Adrenal gland (tissue), 12 donors: ENCODE results near the gene IL25. TPM values are rescaled to one million over a fixed set of nuclear protein-coding genes. Genes with fewer than 3 reads are reported as not detected.
"Not testable (repeated sequence)": the region's sequence is repeated elsewhere in the genome, so short reads cannot be mapped to it uniquely, and the experiment has no call there.

Experiments
- DNase-seq, 7 donors: peaks; one replicate each; pipeline ENCODE4 v3.0.0-alpha.2; 2019 to 2020
- H3K27ac ChIP-seq, 5 donors: fragments of 200-600 bp; sonication (generic) in 4 of 5; 1 replicate in 3 of 5; 2 replicates in 2 of 5; pipeline versions ENCODE4 v1.5.1 to v1.8.0; 2016 to 2020; ENCODE audit warnings: mild to moderate bottlenecking in 1 of 5
- H3K27me3 ChIP-seq: fragments of 200-600 bp; 2 replicates; pipeline ENCODE4 v1.8.0; 2021
- H3K36me3 ChIP-seq, 2 donors: fragments of 200-600 bp; replicated peaks in 1 of 2; 1 replicate in 1 of 2; 2 replicates in 1 of 2; pipeline versions ENCODE4 v1.5.1 to v1.8.0; 2018 to 2022
- H3K4me1 ChIP-seq, 2 donors: fragments of 200-600 bp; replicated peaks in 1 of 2; 1 replicate in 1 of 2; 2 replicates in 1 of 2; pipeline versions ENCODE4 v1.5.1 to v1.8.0; 2018 to 2021
- H3K4me3 ChIP-seq, 4 donors: fragments of 200-600 bp; sonication (generic) in 3 of 4; one replicate each; pipeline ENCODE4 v1.5.1; 2016 to 2018
- H3K9me3 ChIP-seq, 3 donors: fragments of 200-600 bp; sonication (generic) in 1 of 3; replicated peaks in 1 of 3; 1 replicate in 2 of 3; 2 replicates in 1 of 3; pipeline versions ENCODE4 v1.5.1 to v1.8.0; 2016 to 2021
- POLR2A ChIP-seq, 2 donors: fragments of 450-650 bp; IDR thresholded peaks; one replicate each; pipeline ENCODE4 v1.6.1; 2017; ENCODE audit warnings: antibody characterized with exemption in 2 of 2, mild to moderate bottlenecking in 2 of 2, moderate library complexity in 1 of 2
- WGBS, 4 donors: extraction: QIAGEN DNeasy Blood & Tissue Kit in 2 of 4; methylation state at CpG; one replicate each; pipeline versions ENCODE4 v1.1.5 to v1.1.7; 2013 to 2017; 5-methylcytosine and 5-hydroxymethylcytosine counted together
- intact Hi-C, 2 donors: fragments of 100-400 bp; cut with DNase I; formaldehyde crosslinking; loops; one replicate each; pipeline versions ENCODE4 v1.14.1 to v1.15.0; 2022 to 2023
- polyA plus RNA-seq, 3 donors: library from polyadenylated mRNA; stranded (reverse); fragments of 200-250 nt in 2 of 3; fragments of 350-450 nt in 1 of 3; fragmentation: Illumina TruSeq in 1 of 3; extraction: RNeasy Lipid Tissue Mini Kit (QIAGEN cat#74804) in 1 of 3; gene quantifications; one replicate each; pipeline ENCODE4 v1.2.3, GENCODE V29; 2013 to 2014
- total RNA-seq, 9 donors: library from RNA; depleted of rRNA in 4 of 9; stranded (reverse); fragments of >200 nt in 4 of 9; fragments of 120-200 nt in 1 of 9; fragmentation: NEBNext Ultra II Directional in 1 of 9; extraction: Animal tissue kit (Norgen Biotek cat#: 25700) in 1 of 9; gene quantifications; one replicate each; pipeline versions ENCODE4 v1.1.0 to v1.2.4, GENCODE V29; 2013 to 2023
- TF ChIP-seq, protein P1 (sequence below), 6 experiments: fragments of 450-650 bp in 4 of 6; fragments of 200-600 bp in 2 of 6; sonication (generic) in 1 of 6; IDR thresholded peaks; 1 replicate in 5 of 6; 2 replicates in 1 of 6; pipeline versions ENCODE4 v1.5.1 to v1.8.0; 2016 to 2021; ENCODE audit warnings: antibody characterized with exemption in 6 of 6, mild to moderate bottlenecking in 2 of 6, moderate library complexity in 1 of 6
- donor health status: healthy with polysubstance abuse.
- donor health status: Bipolar disorder and iron deficiency.
- donor health status: DM: yes; HTN: yes; CAD: no.
- donor health status: DM: no; HTN: no; CAD: no.
- donor health status: DM: no; HTN: no; CAD: no.
- donor health status: DM: yes; HTN: yes; CAD: no.

IL25 gene
- total and polyA plus RNA-seq, 12 donors, result 0.10 TPM; not detected in 11

DNA sequence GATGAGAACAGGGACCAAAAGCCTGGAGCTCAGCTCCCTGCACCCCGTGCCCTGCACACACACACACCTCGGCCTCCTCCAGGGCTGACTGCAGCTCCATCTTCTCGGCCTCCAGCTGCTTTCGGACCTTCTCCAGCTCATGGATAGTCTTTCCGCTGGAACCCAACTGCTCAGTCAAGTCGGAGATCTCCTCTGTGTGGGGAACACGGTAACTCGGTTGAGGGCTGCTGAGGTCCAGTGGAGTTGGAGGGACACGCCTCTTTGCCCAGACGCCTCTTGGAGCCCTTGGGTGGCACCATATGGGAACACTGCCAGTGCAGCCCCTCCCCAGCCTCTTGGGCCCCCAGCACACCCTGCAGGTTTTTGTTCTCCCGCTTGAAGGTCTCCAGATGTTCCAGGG lies 44.2 kb downstream of the IL25 start:
- Histone ChIP-seq H3K9me3 (no peaks in the 10 kb centered on the region), H3K4me1 (no peaks in the 10 kb centered on the region), H3K4me3 (no peak overlapping the region), H3K36me3 (no peaks in the 10 kb centered on the region), H3K27ac (no peak overlapping the region), H3K27me3 (no peaks in the 10 kb centered on the region)
- intact Hi-C loops, result no loop called here
- no peak for DNase-seq
- 83 to 93% (median 85%) methylated on average over 10 to 11 of the region's 11 CpGs for WGBS, 4 donors
- no peak for TF ChIP-seq POLR2A (IDR thresholded peaks at IDR 0.05)
- TF ChIP-seq, protein P1, sequence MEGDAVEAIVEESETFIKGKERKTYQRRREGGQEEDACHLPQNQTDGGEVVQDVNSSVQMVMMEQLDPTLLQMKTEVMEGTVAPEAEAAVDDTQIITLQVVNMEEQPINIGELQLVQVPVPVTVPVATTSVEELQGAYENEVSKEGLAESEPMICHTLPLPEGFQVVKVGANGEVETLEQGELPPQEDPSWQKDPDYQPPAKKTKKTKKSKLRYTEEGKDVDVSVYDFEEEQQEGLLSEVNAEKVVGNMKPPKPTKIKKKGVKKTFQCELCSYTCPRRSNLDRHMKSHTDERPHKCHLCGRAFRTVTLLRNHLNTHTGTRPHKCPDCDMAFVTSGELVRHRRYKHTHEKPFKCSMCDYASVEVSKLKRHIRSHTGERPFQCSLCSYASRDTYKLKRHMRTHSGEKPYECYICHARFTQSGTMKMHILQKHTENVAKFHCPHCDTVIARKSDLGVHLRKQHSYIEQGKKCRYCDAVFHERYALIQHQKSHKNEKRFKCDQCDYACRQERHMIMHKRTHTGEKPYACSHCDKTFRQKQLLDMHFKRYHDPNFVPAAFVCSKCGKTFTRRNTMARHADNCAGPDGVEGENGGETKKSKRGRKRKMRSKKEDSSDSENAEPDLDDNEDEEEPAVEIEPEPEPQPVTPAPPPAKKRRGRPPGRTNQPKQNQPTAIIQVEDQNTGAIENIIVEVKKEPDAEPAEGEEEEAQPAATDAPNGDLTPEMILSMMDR (IDR thresholded peaks at IDR 0.05), result no peak

DNA sequence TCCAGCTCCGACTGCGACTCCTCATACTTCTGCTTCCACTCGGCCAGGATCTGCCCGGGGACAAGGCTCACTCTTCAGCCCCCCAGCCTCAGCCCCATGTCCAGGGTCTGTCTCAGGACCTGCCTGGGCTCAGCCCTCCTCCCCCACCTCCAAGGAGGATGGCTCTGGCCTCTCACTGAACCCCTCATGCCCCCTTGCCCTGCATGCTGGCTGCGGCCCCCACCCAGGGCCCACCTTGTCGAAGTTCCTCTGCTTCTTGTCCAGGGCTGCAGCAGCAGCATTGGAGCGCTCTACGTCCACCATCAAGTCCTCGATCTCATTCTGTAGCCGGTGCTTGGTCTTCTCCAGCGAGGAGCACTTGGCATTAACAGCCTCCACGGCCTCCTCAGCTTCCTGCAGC lies 44.7 kb downstream of the IL25 start:
- H3K36me3 ChIP-seq, H3K27me3 ChIP-seq: not testable (repeated sequence)

DNA sequence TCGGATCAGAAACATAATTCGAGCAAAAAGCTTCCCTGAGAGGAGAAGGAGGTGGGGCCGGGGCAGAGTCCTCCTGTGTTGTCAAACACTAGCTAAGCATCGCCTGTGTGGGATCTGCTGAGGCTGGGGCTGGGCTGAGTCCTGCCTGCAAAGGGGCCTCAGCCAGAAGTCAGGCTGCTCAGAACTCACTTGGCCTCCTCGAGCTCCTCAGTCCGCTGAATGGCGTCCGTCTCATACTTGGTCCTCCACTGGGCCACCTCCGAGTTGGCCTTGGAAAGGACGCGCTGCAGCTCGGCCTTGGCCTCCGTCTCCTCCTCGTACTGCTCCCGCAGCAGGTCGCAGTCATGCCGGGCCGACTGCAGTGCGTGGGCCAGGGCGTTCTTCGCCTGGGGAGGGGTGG lies 45.4 kb downstream of the IL25 start:
- Histone ChIP-seq H3K4me3 (no peak overlapping the region), H3K36me3 (no peaks in the 10 kb centered on the region), H3K27me3 (no peaks in the 10 kb centered on the region), H3K4me1 (no peaks in the 10 kb centered on the region), H3K27ac (no peak overlapping the region), H3K9me3 (no peaks in the 10 kb centered on the region)
- no peak for DNase-seq
- intact Hi-C loops, result no loop called here
- TF ChIP-seq, protein P1 (IDR thresholded peaks at IDR 0.05), result no peak
- TF ChIP-seq POLR2A (IDR thresholded peaks at IDR 0.05), result no peak
- WGBS, 4 donors, result 70 to 91% (median 78%) methylated on average over 7 to 21 of the region's 21 CpGs

More for the DNA sequence above, 44.7 kb downstream of the IL25 start:
- H3K4me3 ChIP-seq, DNase-seq, H3K4me1 ChIP-seq, intact Hi-C loops, H3K27ac ChIP-seq, H3K9me3 ChIP-seq: not testable (repeated sequence)
- 84 to 92% (median 89%) methylated on average over 11 to 12 of the region's 12 CpGs for WGBS, 4 donors

DNA sequence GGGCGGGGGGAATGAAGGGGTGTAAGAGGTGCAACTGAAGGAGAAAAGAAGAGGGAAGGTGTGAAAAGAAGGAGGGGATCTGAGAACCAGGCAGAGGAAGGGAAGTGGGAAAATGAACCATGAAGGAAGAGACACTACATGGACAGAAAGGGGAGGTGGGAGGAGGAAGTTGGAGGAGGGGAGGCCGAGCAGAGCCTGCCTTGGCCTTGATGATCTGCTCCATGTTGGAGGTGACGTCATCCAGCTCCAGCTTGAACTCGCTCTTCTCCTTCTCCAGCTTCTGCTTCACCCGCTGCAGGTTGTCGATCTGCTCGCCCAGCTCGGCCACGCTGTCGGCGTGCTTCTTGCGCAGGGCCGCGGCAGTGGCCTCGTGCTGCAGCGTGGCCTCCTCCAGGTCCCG lies 47.0 kb downstream of the IL25 start:
- intact Hi-C loops, H3K4me1 ChIP-seq, H3K36me3 ChIP-seq, H3K27ac ChIP-seq, H3K27me3 ChIP-seq, DNase-seq, H3K9me3 ChIP-seq, H3K4me3 ChIP-seq: not testable (repeated sequence)
- 50 to 87% (median 55%) methylated on average over 2 to 4 of the region's 17 CpGs for WGBS, 4 donors

DNA sequence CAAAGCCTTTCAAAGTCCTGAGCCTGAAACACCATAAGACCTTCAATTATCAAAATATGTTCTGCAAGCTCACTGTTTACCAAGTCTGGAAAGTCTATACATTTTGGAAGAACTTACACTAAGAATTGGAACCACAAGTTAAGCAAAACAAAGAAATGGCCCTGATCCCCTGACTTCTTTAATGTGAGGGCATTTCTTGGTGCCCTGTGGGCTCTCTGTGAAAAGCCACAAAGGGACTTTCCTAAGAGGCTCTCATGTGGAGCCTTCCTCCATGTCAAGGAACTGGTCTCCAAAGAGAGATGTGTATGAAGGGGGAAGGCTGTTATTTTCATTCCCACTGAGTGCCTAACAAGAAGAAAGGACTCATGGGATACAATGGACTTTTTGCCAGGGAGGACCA lies 49.0 kb downstream of the IL25 start:
- H3K4me3 ChIP-seq, result no peak overlapping the region
- TF ChIP-seq, protein P1 (IDR thresholded peaks at IDR 0.05), result no peak
- TF ChIP-seq POLR2A (IDR thresholded peaks at IDR 0.05), result no peak
- DNase-seq, result no peak
- H3K9me3 ChIP-seq, result no peaks in the 10 kb centered on the region
- no peak overlapping the region for H3K27ac ChIP-seq
- intact Hi-C loops, result no loop called here
- H3K4me1 ChIP-seq, result no peaks in the 10 kb centered on the region
- no peaks in the 10 kb centered on the region for H3K27me3 ChIP-seq
- H3K36me3 ChIP-seq, result no peaks in the 10 kb centered on the region
